Measurements from ENCODE around the gene ELSPBP1. TPM values are rescaled to one million over a fixed set of nuclear protein-coding genes. Genes with fewer than 3 reads are reported as not detected.

ELSPBP1 gene
- total and polyA plus RNA-seq, 7 donors: not detected

- WGBS, 2 donors: 81 to 86% methylated on average over 6 of the region's 6 CpGs
- Histone ChIP-seq H3K27me3 (peaks cover 0 to 6% (median 0%) of the 10 kb centered on the region in 3 donors), H3K4me1 (no peaks in the 10 kb centered on the region), H3K27ac (no peak overlapping the region), H3K9me3 (no peaks in the 10 kb centered on the region), H3K36me3 (no peaks in the 10 kb centered on the region), H3K4me3 (no peak overlapping the region)
- intact Hi-C loops (cut with DNase I): no loop called here
- DNase-seq: no peak
- TF ChIP-seq, protein P1, sequence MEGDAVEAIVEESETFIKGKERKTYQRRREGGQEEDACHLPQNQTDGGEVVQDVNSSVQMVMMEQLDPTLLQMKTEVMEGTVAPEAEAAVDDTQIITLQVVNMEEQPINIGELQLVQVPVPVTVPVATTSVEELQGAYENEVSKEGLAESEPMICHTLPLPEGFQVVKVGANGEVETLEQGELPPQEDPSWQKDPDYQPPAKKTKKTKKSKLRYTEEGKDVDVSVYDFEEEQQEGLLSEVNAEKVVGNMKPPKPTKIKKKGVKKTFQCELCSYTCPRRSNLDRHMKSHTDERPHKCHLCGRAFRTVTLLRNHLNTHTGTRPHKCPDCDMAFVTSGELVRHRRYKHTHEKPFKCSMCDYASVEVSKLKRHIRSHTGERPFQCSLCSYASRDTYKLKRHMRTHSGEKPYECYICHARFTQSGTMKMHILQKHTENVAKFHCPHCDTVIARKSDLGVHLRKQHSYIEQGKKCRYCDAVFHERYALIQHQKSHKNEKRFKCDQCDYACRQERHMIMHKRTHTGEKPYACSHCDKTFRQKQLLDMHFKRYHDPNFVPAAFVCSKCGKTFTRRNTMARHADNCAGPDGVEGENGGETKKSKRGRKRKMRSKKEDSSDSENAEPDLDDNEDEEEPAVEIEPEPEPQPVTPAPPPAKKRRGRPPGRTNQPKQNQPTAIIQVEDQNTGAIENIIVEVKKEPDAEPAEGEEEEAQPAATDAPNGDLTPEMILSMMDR (IDR thresholded peaks at IDR 0.05): no peak
- TF ChIP-seq POLR2A (IDR thresholded peaks at IDR 0.05) (no peak), POLR2AphosphoS5 (IDR thresholded peaks at IDR 0.05) (no peak), EP300 (IDR thresholded peaks at IDR 0.05) (no peak)
These were observed 12.3 kb downstream of the ELSPBP1 start for GRCh38 chr19:48006762-48007161.

DNA sequence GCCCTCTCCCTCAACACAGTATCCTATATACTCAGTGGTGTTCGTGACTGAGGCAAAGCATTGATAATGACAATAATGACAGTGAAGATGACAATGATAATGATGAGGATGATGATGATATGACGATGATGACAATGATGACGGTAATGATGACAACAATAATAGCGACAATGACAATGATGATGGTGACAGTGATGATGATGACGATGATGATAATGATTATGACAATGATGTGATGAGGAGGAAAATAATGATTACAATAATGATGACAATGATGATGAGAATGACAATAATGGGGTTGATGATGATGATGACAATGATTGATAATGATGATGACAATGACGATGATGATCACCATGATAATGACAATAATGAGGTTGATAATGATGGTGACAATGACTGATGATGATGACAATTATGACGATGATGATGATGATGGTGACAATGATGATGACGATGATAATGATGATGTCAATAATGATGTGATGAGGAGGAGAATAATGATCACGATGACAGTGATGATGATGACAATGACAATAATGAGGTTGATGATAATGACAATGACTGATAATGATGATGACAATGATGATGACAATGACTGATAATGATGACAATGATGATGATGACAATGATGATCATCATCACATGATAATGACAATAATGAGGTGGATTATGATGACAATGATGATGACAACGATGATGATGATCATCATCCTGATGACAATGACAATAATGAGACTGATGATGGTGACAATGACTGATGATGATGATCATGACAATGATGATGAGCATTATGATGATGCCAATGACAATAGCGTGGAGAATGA is 16.7 kb downstream of the ELSPBP1 start:
- no peak overlapping the region for H3K4me3 ChIP-seq
- intact Hi-C loops (cut with DNase I): no loop called here
- DNase-seq: no peak
- 88 to 93% methylated on average over 11 of the region's 11 CpGs for WGBS, 2 donors
- no peaks in the 10 kb centered on the region for H3K9me3 ChIP-seq
- H3K27me3 ChIP-seq: peaks cover 0 to 4% (median 0%) of the 10 kb centered on the region in 3 donors
- no peaks in the 10 kb centered on the region for H3K36me3 ChIP-seq
- TF ChIP-seq EP300 (IDR thresholded peaks at IDR 0.05) (no peak), POLR2A (IDR thresholded peaks at IDR 0.05) (no peak), POLR2AphosphoS5 (IDR thresholded peaks at IDR 0.05) (no peak)
- TF ChIP-seq, protein P1 (IDR thresholded peaks at IDR 0.05): no peak
- H3K4me1 ChIP-seq: no peaks in the 10 kb centered on the region
- H3K27ac ChIP-seq: no peak overlapping the region

DNA sequence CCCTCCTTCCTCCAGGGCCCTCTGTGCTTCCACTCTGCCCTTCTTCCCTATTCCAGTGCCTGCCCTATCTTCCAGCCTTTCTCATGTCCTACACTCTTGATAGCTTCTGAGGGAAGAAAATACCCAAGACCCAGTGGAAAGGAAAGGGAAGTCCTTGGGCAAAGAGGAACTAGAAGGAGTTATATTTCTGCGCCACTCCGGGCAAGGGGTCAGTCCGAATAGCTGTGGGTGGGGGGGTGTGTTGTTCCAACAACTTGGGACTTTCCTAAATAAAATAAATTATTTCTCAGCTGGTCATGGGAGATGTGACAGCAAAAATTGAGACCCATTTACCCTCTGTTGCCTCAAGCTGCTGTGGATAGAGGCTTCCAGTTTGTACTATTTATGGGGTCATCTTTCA is 26.3 kb downstream of the ELSPBP1 start:
- DNase-seq: no peak
- no peak for TF ChIP-seq POLR2AphosphoS5 (IDR thresholded peaks at IDR 0.05)
- TF ChIP-seq EP300 (IDR thresholded peaks at IDR 0.05): no peak
- H3K4me1 ChIP-seq: no peaks in the 10 kb centered on the region
- H3K27me3 ChIP-seq: peaks cover 0 to 8% (median 0%) of the 10 kb centered on the region in 3 donors
- no peaks in the 10 kb centered on the region for H3K9me3 ChIP-seq
- WGBS, 2 donors: 55 to 82% methylated on average over 3 of the region's 3 CpGs
- H3K4me3 ChIP-seq: no peak overlapping the region
- no peak overlapping the region for H3K27ac ChIP-seq
- intact Hi-C loops (cut with DNase I): no loop called here
- H3K36me3 ChIP-seq: no peaks in the 10 kb centered on the region

GRCh38 chr19:48023011-48023410 is 28.6 kb downstream of the ELSPBP1 start:
- WGBS, 2 donors: 65 to 72% methylated on average over 2 of the region's 2 CpGs
- no peak for TF ChIP-seq POLR2A (IDR thresholded peaks at IDR 0.05)
- no peak for TF ChIP-seq POLR2AphosphoS5 (IDR thresholded peaks at IDR 0.05)
- TF ChIP-seq, protein P1 (IDR thresholded peaks at IDR 0.05): no peak
- no peak for TF ChIP-seq EP300 (IDR thresholded peaks at IDR 0.05)
- no peak for DNase-seq
- H3K4me3 ChIP-seq: no peak overlapping the region
- intact Hi-C loops (cut with DNase I): no loop called here
- no peaks in the 10 kb centered on the region for H3K9me3 ChIP-seq
- no peaks in the 10 kb centered on the region for H3K36me3 ChIP-seq
- no peak overlapping the region for H3K27ac ChIP-seq
- no peaks in the 10 kb centered on the region for H3K4me1 ChIP-seq
- H3K27me3 ChIP-seq: peaks cover 0 to 8% (median 2%) of the 10 kb centered on the region in 3 donors

DNA sequence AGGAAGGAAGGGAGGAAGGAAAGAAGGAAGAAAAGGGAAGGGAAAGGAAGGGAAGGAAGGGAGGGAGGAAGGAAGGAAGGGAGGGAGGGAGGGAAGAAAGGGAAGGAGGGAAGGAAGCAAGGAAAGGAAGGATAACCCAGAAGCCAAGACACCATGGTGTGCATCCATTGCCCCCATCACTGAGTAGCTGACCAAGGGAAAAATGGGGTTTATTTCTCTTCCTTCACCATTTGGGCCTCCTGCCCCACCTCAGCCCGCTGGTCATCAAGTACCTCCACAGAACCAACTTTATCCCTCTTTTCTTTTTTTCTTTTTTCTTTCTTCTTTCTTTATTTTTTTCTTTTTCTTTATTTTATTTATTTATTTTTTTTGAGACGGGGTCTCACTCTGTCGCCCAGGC is 29.1 kb downstream of the ELSPBP1 start:
- H3K4me3 ChIP-seq: no peak overlapping the region
- WGBS, 2 donors: 94% methylated on average over 3 of the region's 3 CpGs
- H3K4me1 ChIP-seq: no peaks in the 10 kb centered on the region
- no peak for DNase-seq
- intact Hi-C loops (cut with DNase I): no loop called here
- H3K27me3 ChIP-seq: peaks cover 0 to 8% (median 2%) of the 10 kb centered on the region in 3 donors
- no peaks in the 10 kb centered on the region for H3K9me3 ChIP-seq
- no peak overlapping the region for H3K27ac ChIP-seq
- no peaks in the 10 kb centered on the region for H3K36me3 ChIP-seq
- TF ChIP-seq EP300 (IDR thresholded peaks at IDR 0.05) (no peak), POLR2A (IDR thresholded peaks at IDR 0.05) (no peak), POLR2AphosphoS5 (IDR thresholded peaks at IDR 0.05) (no peak)
- TF ChIP-seq, protein P1 (IDR thresholded peaks at IDR 0.05): no peak

All from sigmoid colon (tissue), 7 donors.